Hepatocyte (in vitro differentiated cells): Measurements from ENCODE around the gene MS4A13. TPM values are rescaled to one million over a fixed set of nuclear protein-coding genes. Genes with fewer than 3 reads are reported as not detected.

Source experiments
- DNase-seq: peaks from one replicate; pipeline ENCODE4 v3.0.0-alpha.2; 2016; ENCODE audit warnings: low spot score
- H2AFZ ChIP-seq: fragments of 200-600 bp; sonication (generic); 2 replicates; pipeline ENCODE4 v1.6.0; 2016; ENCODE audit warnings: antibody characterized with exemption, mild to moderate bottlenecking
- H3K27ac ChIP-seq: fragments of 200-600 bp; sonication (generic); 2 replicates; pipeline ENCODE4 v1.5.1; 2016; ENCODE audit warnings: mild to moderate bottlenecking
- H3K27me3 ChIP-seq: fragments of 200-600 bp; sonication (generic); 2 replicates; pipeline ENCODE4 v1.6.1; 2016
- H3K36me3 ChIP-seq: fragments of 200-600 bp; sonication (generic); replicated peaks from 2 replicates; pipeline ENCODE4 v1.5.1; 2016; ENCODE audit warnings: low read depth; ENCODE audit not compliant: insufficient read depth
- H3K4me1 ChIP-seq: fragments of 200-600 bp; sonication (generic); 2 replicates; pipeline ENCODE4 v1.5.1; 2016; ENCODE audit warnings: mild to moderate bottlenecking, moderate library complexity; ENCODE audit not compliant: insufficient read depth
- H3K4me2 ChIP-seq: fragments of 200-600 bp; sonication (generic); 2 replicates; pipeline ENCODE4 v1.6.0; 2016
- H3K4me3 ChIP-seq: fragments of 200-600 bp; sonication (generic); 2 replicates; pipeline ENCODE4 v1.5.1; 2016; ENCODE audit warnings: mild to moderate bottlenecking
- H3K79me2 ChIP-seq: fragments of 200-600 bp; sonication (generic); 2 replicates; pipeline ENCODE4 v1.6.0; 2017; ENCODE audit warnings: mild to moderate bottlenecking
- H3K9me2 ChIP-seq: fragments of 200-600 bp; sonication (generic); replicated peaks from 2 replicates; pipeline ENCODE4 v1.6.0; 2017; ENCODE audit warnings: mild to moderate bottlenecking; ENCODE audit not compliant: insufficient read depth
- H3K9me3 ChIP-seq: fragments of 200-600 bp; sonication (generic); 2 replicates; pipeline ENCODE4 v1.5.1; 2016; ENCODE audit warnings: low read depth, mild to moderate bottlenecking
- H4K20me1 ChIP-seq: fragments of 200-600 bp; sonication (generic); 2 replicates; pipeline ENCODE4 v1.6.0; 2016; ENCODE audit warnings: mild to moderate bottlenecking; ENCODE audit not compliant: insufficient read depth, poor library complexity, severe bottlenecking
- CTCF ChIP-seq: fragments of 200-600 bp; sonication (generic); IDR thresholded peaks from 2 replicates; pipeline ENCODE4 v1.5.1; 2016; ENCODE audit warnings: antibody characterized with exemption, mild to moderate bottlenecking; ENCODE audit not compliant: poor library complexity
- EZH2 ChIP-seq: fragments of 200-600 bp; sonication (generic); IDR thresholded peaks from 2 replicates; pipeline ENCODE4 v1.6.1; 2016; ENCODE audit warnings: antibody characterized with exemption, mild to moderate bottlenecking, borderline replicate concordance
- EZH2phosphoT487 ChIP-seq: fragments of 200-600 bp; sonication (generic); IDR thresholded peaks from one replicate; pipeline ENCODE4 v1.6.1; 2018; ENCODE audit warnings: antibody characterized with exemption, mild to moderate bottlenecking, low read depth, moderate library complexity; ENCODE audit not compliant: unreplicated experiment, severe bottlenecking
- WGBS: methylation state at CpG from one replicate; pipeline ENCODE4 v1.1.6; 2016; ENCODE audit warnings: low lambda C conversion rate; ENCODE audit errors: missing lambda C conversion rate; 5-methylcytosine and 5-hydroxymethylcytosine counted together
- polyA plus RNA-seq: library from polyadenylated mRNA; unstranded; fragments of >200 nt; fragmentation: Nextera tagmentation; extraction: Ambion mirVana; gene quantifications from 2 replicates; pipeline ENCODE4 v1.2.1, GENCODE V29; 2016
- total RNA-seq: library from RNA; depleted of rRNA; stranded (reverse); fragments of >200 nt; gene quantifications from 2 replicates; pipeline ENCODE4 v1.2.3, GENCODE V29; 2014

The MS4A13 gene
- total and polyA plus RNA-seq, 2 experiments from 2014 or later = not detected

- peaks cover 6% of the 10 kb centered on the region for H3K4me1 ChIP-seq
- H3K79me2 ChIP-seq = no peaks in the 10 kb centered on the region
- H4K20me1 ChIP-seq = no peaks in the 10 kb centered on the region
- H3K9me3 ChIP-seq = no peaks in the 10 kb centered on the region
- no peak overlapping the region for H3K27ac ChIP-seq
- H3K4me2 ChIP-seq = no peak overlapping the region
- no peaks in the 10 kb centered on the region for H3K9me2 ChIP-seq
- H3K4me3 ChIP-seq = no peak overlapping the region
- 68% methylated on average over 6 of the region's 6 CpGs for WGBS
- no peaks in the 10 kb centered on the region for H3K36me3 ChIP-seq
- no peak for TF ChIP-seq EZH2phosphoT487
- no peak for TF ChIP-seq EZH2
- no peak for TF ChIP-seq CTCF
- H2AFZ ChIP-seq = no peak overlapping the region
- H3K27me3 ChIP-seq = no peaks in the 10 kb centered on the region
- no peak for DNase-seq
Observed at GRCh38 chr11:60511393-60511792, 3.8 kb upstream of the MS4A13 start.

GRCh38 chr11:60512651-60513225 is 2.5 kb upstream of the MS4A13 start:
- H3K79me2 ChIP-seq = no peaks in the 10 kb centered on the region
- no peaks in the 10 kb centered on the region for H3K27me3 ChIP-seq
- no peaks in the 10 kb centered on the region for H4K20me1 ChIP-seq
- no peak for DNase-seq
- no peak overlapping the region for H3K27ac ChIP-seq
- no peaks in the 10 kb centered on the region for H3K36me3 ChIP-seq
- no peaks in the 10 kb centered on the region for H3K9me3 ChIP-seq
- peaks cover 6% of the 10 kb centered on the region for H3K4me1 ChIP-seq
- H3K4me3 ChIP-seq = no peak overlapping the region
- 66% methylated on average over 3 of the region's 3 CpGs for WGBS
- no peak overlapping the region for H3K4me2 ChIP-seq
- H3K9me2 ChIP-seq = no peaks in the 10 kb centered on the region
- TF ChIP-seq EZH2phosphoT487 (no peak), EZH2 (no peak), CTCF (no peak)
- no peak overlapping the region for H2AFZ ChIP-seq

GRCh38 chr11:60513496-60514460 is 1.4 kb upstream of the MS4A13 start:
- Histone ChIP-seq H3K4me2 (no peak overlapping the region), H3K27me3 (no peaks in the 10 kb centered on the region), H3K4me1 (peaks cover 6% of the 10 kb centered on the region), H3K4me3 (no peak overlapping the region), H3K36me3 (no peaks in the 10 kb centered on the region), H4K20me1 (no peaks in the 10 kb centered on the region), H3K9me2 (no peaks in the 10 kb centered on the region), H3K9me3 (no peaks in the 10 kb centered on the region), H3K79me2 (no peaks in the 10 kb centered on the region), H2AFZ (no peak overlapping the region), H3K27ac (no peak overlapping the region)
- DNase-seq = no peak
- no peak for TF ChIP-seq EZH2
- no peak for TF ChIP-seq EZH2phosphoT487
- no peak for TF ChIP-seq CTCF
- WGBS = 78% methylated on average over 2 of the region's 2 CpGs
